WTC11 (cell line): ENCODE data around the gene RIGI.

Source experiments
- JUN ChIP-seq: sonication (generic); formaldehyde crosslinking; IDR thresholded peaks from 2 replicates; pipeline ENCODE4 v1.8.0; 2023; ENCODE audit warnings: mild to moderate bottlenecking, missing genetic modification reagents
- RELA ChIP-seq: sonication (generic); formaldehyde crosslinking; IDR thresholded peaks from 2 replicates; pipeline ENCODE4 v1.8.1; 2022; ENCODE audit warnings: missing genetic modification reagents, mild to moderate bottlenecking, borderline replicate concordance
- SP1 ChIP-seq: sonication (generic); formaldehyde crosslinking; conservative IDR thresholded peaks from 2 replicates; pipeline ENCODE4 v1.8.1; 2022; ENCODE audit warnings: missing genetic modification reagents
- TF ChIP-seq, protein P1 (sequence below): fragments of 200-600 bp; IDR thresholded peaks from 2 replicates; pipeline ENCODE4 v1.8.0; 2022; ENCODE audit warnings: antibody characterized with exemption
- TF ChIP-seq, protein P2 (sequence below): sonication (generic); formaldehyde crosslinking; IDR thresholded peaks from 2 replicates; pipeline ENCODE4 v1.8.1; 2022; ENCODE audit warnings: mild to moderate bottlenecking, moderate library complexity, missing genetic modification reagents
- TF ChIP-seq, protein P3 (sequence below): sonication (generic); formaldehyde crosslinking; IDR thresholded peaks from 2 replicates; pipeline ENCODE4 v1.8.1; 2023; ENCODE audit warnings: mild to moderate bottlenecking, missing genetic modification reagents, moderate library complexity

DNA sequence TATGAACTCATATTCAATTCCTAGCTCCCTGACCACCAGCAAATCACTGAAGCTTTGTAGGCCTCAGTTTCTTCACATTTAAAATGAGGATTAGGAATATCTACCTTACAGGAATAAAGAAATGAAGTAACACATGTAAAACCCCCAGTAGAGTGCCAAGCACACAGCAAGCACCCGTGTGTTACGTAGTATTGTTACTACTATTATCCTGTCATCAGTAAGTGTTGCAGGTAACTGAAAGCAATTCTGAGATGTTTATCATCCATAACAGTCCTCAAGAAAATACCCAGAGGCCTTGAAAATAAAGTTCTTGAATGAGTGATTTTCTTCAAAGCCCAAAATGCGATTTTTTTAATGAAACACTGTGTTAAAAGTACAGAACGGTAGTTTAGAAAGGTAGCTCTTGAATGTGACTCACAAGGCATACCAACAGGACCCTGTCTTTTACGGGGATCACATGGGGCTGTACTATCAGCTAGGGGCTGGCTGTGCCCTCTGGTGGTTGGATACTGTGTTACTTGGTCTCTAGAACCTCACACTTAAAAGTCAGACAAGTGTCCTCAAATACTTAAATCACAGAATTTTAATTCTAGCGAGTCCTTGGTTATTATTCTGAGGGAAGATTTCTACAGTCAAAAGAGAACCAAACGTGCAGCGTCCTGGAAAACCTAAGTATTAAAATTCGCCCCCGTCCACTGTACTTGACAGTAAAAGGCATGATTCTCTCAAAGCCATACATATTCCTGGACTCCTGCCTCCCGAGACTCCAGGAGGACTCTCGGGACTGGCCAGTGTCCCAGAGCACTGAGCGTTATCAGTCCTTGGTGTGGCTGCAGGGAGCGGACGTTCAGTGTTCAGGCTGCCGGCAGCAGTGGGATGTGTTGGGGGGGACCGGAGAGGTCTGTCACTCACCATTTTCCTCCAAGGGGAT lies 46.2 kb upstream of the RIGI start:
- TF ChIP-seq, protein P1, sequence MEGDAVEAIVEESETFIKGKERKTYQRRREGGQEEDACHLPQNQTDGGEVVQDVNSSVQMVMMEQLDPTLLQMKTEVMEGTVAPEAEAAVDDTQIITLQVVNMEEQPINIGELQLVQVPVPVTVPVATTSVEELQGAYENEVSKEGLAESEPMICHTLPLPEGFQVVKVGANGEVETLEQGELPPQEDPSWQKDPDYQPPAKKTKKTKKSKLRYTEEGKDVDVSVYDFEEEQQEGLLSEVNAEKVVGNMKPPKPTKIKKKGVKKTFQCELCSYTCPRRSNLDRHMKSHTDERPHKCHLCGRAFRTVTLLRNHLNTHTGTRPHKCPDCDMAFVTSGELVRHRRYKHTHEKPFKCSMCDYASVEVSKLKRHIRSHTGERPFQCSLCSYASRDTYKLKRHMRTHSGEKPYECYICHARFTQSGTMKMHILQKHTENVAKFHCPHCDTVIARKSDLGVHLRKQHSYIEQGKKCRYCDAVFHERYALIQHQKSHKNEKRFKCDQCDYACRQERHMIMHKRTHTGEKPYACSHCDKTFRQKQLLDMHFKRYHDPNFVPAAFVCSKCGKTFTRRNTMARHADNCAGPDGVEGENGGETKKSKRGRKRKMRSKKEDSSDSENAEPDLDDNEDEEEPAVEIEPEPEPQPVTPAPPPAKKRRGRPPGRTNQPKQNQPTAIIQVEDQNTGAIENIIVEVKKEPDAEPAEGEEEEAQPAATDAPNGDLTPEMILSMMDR, result peak; percentile 18; the same call in 1 of the 2 replicates
- TF ChIP-seq SP1 (CRISPR knock-in tag) (no peak), RELA (CRISPR knock-in tag) (no peak), JUN (CRISPR knock-in tag) (no peak)
- TF ChIP-seq, protein P2, sequence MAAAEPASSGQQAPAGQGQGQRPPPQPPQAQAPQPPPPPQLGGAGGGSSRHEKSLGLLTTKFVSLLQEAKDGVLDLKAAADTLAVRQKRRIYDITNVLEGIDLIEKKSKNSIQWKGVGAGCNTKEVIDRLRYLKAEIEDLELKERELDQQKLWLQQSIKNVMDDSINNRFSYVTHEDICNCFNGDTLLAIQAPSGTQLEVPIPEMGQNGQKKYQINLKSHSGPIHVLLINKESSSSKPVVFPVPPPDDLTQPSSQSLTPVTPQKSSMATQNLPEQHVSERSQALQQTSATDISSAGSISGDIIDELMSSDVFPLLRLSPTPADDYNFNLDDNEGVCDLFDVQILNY (CRISPR knock-in tag), result no peak
- TF ChIP-seq, protein P3, sequence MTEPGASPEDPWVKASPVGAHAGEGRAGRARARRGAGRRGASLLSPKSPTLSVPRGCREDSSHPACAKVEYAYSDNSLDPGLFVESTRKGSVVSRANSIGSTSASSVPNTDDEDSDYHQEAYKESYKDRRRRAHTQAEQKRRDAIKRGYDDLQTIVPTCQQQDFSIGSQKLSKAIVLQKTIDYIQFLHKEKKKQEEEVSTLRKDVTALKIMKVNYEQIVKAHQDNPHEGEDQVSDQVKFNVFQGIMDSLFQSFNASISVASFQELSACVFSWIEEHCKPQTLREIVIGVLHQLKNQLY (CRISPR knock-in tag), result no peak
